ENCODE measurements around the gene PACC1.
"Not testable (repeated sequence)": the region's sequence is repeated elsewhere in the genome, so short reads cannot be mapped to it uniquely, and the experiment has no call there.

PACC1 gene

GRCh38 chr1:212395678-212396437 is 18.8 kb downstream of the PACC1 start:
- not testable (repeated sequence) for DNase-seq (ENCODE audit: low read depth in 2 of 2)

GRCh38 chr1:212388985-212389716 is 25.5 kb downstream of the PACC1 start:
- no peak for DNase-seq (ENCODE audit: low read depth in 2 of 2)

GRCh38 chr1:212386029-212386428 is 28.7 kb downstream of the PACC1 start:
- DNase-seq (ENCODE audit: low read depth in 2 of 2): no peak

GRCh38 chr1:212381397-212382035 is 33.2 kb downstream of the PACC1 start:
- DNase-seq (ENCODE audit: low read depth in 2 of 2): no peak

- no peak for DNase-seq (ENCODE audit: low read depth in 2 of 2)
Observed at GRCh38 chr1:212379366-212379765, 35.3 kb downstream of the PACC1 start.

- DNase-seq (ENCODE audit: low read depth in 2 of 2): no peak
Observed at GRCh38 chr1:212377644-212378043, 37.0 kb downstream of the PACC1 start.

GRCh38 chr1:212375986-212376385 is 38.7 kb downstream of the PACC1 start:
- no peak for DNase-seq (ENCODE audit: low read depth in 2 of 2)

- peak; percentile 51 for DNase-seq (ENCODE audit: low read depth in 2 of 2)
Observed at GRCh38 chr1:212368073-212368484, 46.6 kb downstream of the PACC1 start.

- DNase-seq (ENCODE audit: low read depth in 2 of 2): no peak
Observed at GRCh38 chr1:212367474-212368072, 47.1 kb downstream of the PACC1 start.

GRCh38 chr1:212366901-212367300 is 47.8 kb downstream of the PACC1 start:
- DNase-seq (ENCODE audit: low read depth in 2 of 2): no peak

GRCh38 chr1:212364985-212365384 is 49.7 kb downstream of the PACC1 start:
- no peak for DNase-seq (ENCODE audit: low read depth in 2 of 2)

GRCh38 chr1:212359794-212360479 is 54.7 kb downstream of the PACC1 start:
- no peak for DNase-seq (ENCODE audit: low read depth in 2 of 2)

GRCh38 chr1:212355230-212355969 is 59.3 kb downstream of the PACC1 start:
- peak; percentile 79 to 84 for DNase-seq (ENCODE audit: low read depth in 2 of 2)

GRCh38 chr1:212354464-212354863 is 60.2 kb downstream of the PACC1 start:
- DNase-seq (ENCODE audit: low read depth in 2 of 2): no peak

- no peak for DNase-seq (ENCODE audit: low read depth in 2 of 2)
Observed at GRCh38 chr1:212353181-212353580, 61.5 kb downstream of the PACC1 start.

GRCh38 chr1:212351588-212352362 is 62.9 kb downstream of the PACC1 start:
- DNase-seq (ENCODE audit: low read depth in 2 of 2): no peak

- DNase-seq (ENCODE audit: low read depth in 2 of 2): peak; percentile 40 to 50
Observed at GRCh38 chr1:212346601-212347000, 68.1 kb downstream of the PACC1 start.

- DNase-seq (ENCODE audit: low read depth in 2 of 2): no peak
Observed at GRCh38 chr1:212344905-212345304, 69.8 kb downstream of the PACC1 start.

- no peak for DNase-seq (ENCODE audit: low read depth in 2 of 2)
Observed at GRCh38 chr1:212341090-212341489, 73.6 kb downstream of the PACC1 start.

GRCh38 chr1:212329105-212329504 is 85.6 kb downstream of the PACC1 start:
- DNase-seq (ENCODE audit: low read depth in 2 of 2): no peak

Data from fibroblast of skin of left quadriceps (primary cell).